IPS DF 6.9 (cell line): ENCODE data around the gene ATP8A2.

Experiments
- DNase-seq: peaks from one replicate; pipeline ENCODE4 v3.0.0-alpha.2; 2013; ENCODE audit warnings: low read depth, low spot score
- H3K27ac ChIP-seq: one replicate; pipeline ENCODE4 v1.5.1; 2013; ENCODE audit warnings: low read length, control low read depth
- H3K27me3 ChIP-seq: 2 replicates; pipeline ENCODE4 v1.6.1; 2013; ENCODE audit warnings: mild to moderate bottlenecking, low read length; ENCODE audit not compliant: control insufficient read depth, insufficient read depth
- H3K36me3 ChIP-seq: 2 replicates; pipeline ENCODE4 v1.6.1; 2013; ENCODE audit warnings: low read length; ENCODE audit not compliant: control insufficient read depth, insufficient read depth
- H3K4me1 ChIP-seq: 2 replicates; pipeline ENCODE4 v1.6.1; 2013; ENCODE audit warnings: low read length; ENCODE audit not compliant: control insufficient read depth, insufficient read depth
- H3K4me3 ChIP-seq: 2 replicates; pipeline ENCODE4 v1.5.1; 2013; ENCODE audit warnings: mild to moderate bottlenecking, low read length
- H3K9me3 ChIP-seq: 2 replicates; pipeline ENCODE4 v1.6.1; 2013; ENCODE audit warnings: low read length, inconsistent platforms; ENCODE audit not compliant: control insufficient read depth, insufficient read depth
- WGBS: extraction: QIAGEN DNeasy Blood & Tissue Kit; methylation state at CpG from one replicate; pipeline ENCODE4 v1.1.7; 2013; ENCODE audit warnings: mixed read lengths, missing lambda C conversion rate; ENCODE audit not compliant: insufficient read length, insufficient coverage; 5-methylcytosine and 5-hydroxymethylcytosine counted together

The ATP8A2 gene

GRCh38 chr13:25871389-25872125 lies 499.8 kb downstream of the ATP8A2 start:
- WGBS, result no CpG with 5 or more reads among the region's 11 CpGs
- no peaks in the 10 kb centered on the region for H3K36me3 ChIP-seq
- no peaks in the 10 kb centered on the region; the same call in 1 of the 2 replicates for H3K4me1 ChIP-seq
- H3K27me3 ChIP-seq, result no peaks in the 10 kb centered on the region
- H3K4me3 ChIP-seq, result no peak overlapping the region
- H3K27ac ChIP-seq, result no peak overlapping the region
- no peaks in the 10 kb centered on the region for H3K9me3 ChIP-seq
- DNase-seq, result no peak

GRCh38 chr13:25872481-25873241 lies 500.9 kb downstream of the ATP8A2 start:
- H3K4me1 ChIP-seq, result no peaks in the 10 kb centered on the region; the same call in 1 of the 2 replicates
- no peaks in the 10 kb centered on the region for H3K9me3 ChIP-seq
- DNase-seq, result no peak
- H3K36me3 ChIP-seq, result no peaks in the 10 kb centered on the region
- no peak overlapping the region for H3K27ac ChIP-seq
- H3K27me3 ChIP-seq, result no peaks in the 10 kb centered on the region
- H3K4me3 ChIP-seq, result no peak overlapping the region
- no CpG with 5 or more reads among the region's 7 CpGs for WGBS

GRCh38 chr13:25873242-25873612 lies 501.5 kb downstream of the ATP8A2 start:
- WGBS, result no CpG with 5 or more reads among the region's 2 CpGs
- Histone ChIP-seq H3K4me3 (no peak overlapping the region), H3K36me3 (no peaks in the 10 kb centered on the region), H3K27ac (no peak overlapping the region), H3K9me3 (no peaks in the 10 kb centered on the region), H3K27me3 (no peaks in the 10 kb centered on the region), H3K4me1 (no peaks in the 10 kb centered on the region; the same call in 1 of the 2 replicates)
- no peak for DNase-seq

GRCh38 chr13:25874064-25874737 lies 502.4 kb downstream of the ATP8A2 start:
- H3K4me1 ChIP-seq, result no peaks in the 10 kb centered on the region; the same call in 1 of the 2 replicates
- no peak for DNase-seq
- no peak overlapping the region for H3K27ac ChIP-seq

GRCh38 chr13:25874907-25875306 lies 503.1 kb downstream of the ATP8A2 start:
- no peaks in the 10 kb centered on the region for H3K27me3 ChIP-seq
- no peaks in the 10 kb centered on the region for H3K36me3 ChIP-seq
- no peak for DNase-seq
- H3K27ac ChIP-seq, result no peak overlapping the region
- H3K9me3 ChIP-seq, result no peaks in the 10 kb centered on the region
- H3K4me1 ChIP-seq, result no peaks in the 10 kb centered on the region; the same call in 1 of the 2 replicates
- H3K4me3 ChIP-seq, result no peak overlapping the region
- no CpG with 5 or more reads among the region's 6 CpGs for WGBS

More at GRCh38 chr13:25874064-25874737, 502.4 kb downstream of the ATP8A2 start:
- 100% methylated on average over 1 of the region's 11 CpGs for WGBS
- Histone ChIP-seq H3K27me3 (no peaks in the 10 kb centered on the region), H3K36me3 (no peaks in the 10 kb centered on the region), H3K9me3 (no peaks in the 10 kb centered on the region), H3K4me3 (no peak overlapping the region)

- H3K4me3 ChIP-seq, result no peak overlapping the region
- WGBS, result no CpG with 5 or more reads among the region's 6 CpGs
- no peaks in the 10 kb centered on the region for H3K9me3 ChIP-seq
- H3K27ac ChIP-seq, result no peak overlapping the region
- H3K27me3 ChIP-seq, result no peaks in the 10 kb centered on the region
- no peaks in the 10 kb centered on the region for H3K36me3 ChIP-seq
- DNase-seq, result no peak
- H3K4me1 ChIP-seq, result no peaks in the 10 kb centered on the region; the same call in 1 of the 2 replicates
These were observed 504.5 kb downstream of the ATP8A2 start for GRCh38 chr13:25876247-25876646.

- Histone ChIP-seq H3K27me3 (no peaks in the 10 kb centered on the region), H3K9me3 (no peaks in the 10 kb centered on the region), H3K4me3 (no peak overlapping the region), H3K4me1 (no peaks in the 10 kb centered on the region; the same call in 1 of the 2 replicates), H3K36me3 (no peaks in the 10 kb centered on the region), H3K27ac (no peak overlapping the region)
- DNase-seq, result no peak
- WGBS, result no CpG with 5 or more reads among the region's 5 CpGs
These were observed 507.7 kb downstream of the ATP8A2 start for GRCh38 chr13:25879466-25879865.

- DNase-seq, result no peak
- H3K4me3 ChIP-seq, result no peak overlapping the region
- H3K27me3 ChIP-seq, result no peaks in the 10 kb centered on the region
- H3K27ac ChIP-seq, result no peak overlapping the region
- WGBS, result 100% methylated on average over 2 of the region's 3 CpGs
- no peaks in the 10 kb centered on the region; the same call in 1 of the 2 replicates for H3K4me1 ChIP-seq
- no peaks in the 10 kb centered on the region for H3K36me3 ChIP-seq
- H3K9me3 ChIP-seq, result no peaks in the 10 kb centered on the region
These were observed 509.6 kb downstream of the ATP8A2 start for GRCh38 chr13:25881136-25881926.

- Histone ChIP-seq H3K27me3 (no peaks in the 10 kb centered on the region), H3K27ac (no peak overlapping the region), H3K36me3 (no peaks in the 10 kb centered on the region), H3K4me3 (no peak overlapping the region), H3K4me1 (no peaks in the 10 kb centered on the region; the same call in 1 of the 2 replicates), H3K9me3 (no peaks in the 10 kb centered on the region)
- no CpG with 5 or more reads among the region's 12 CpGs for WGBS
- DNase-seq, result no peak
These were observed 510.2 kb downstream of the ATP8A2 start for GRCh38 chr13:25881971-25882451.
